HL-60/S4 treated with phorbol 12-myristate 13-acetate at 8.2 ng/mL for 4 days and 3 days (cell line): ENCODE results near the gene BMP10.

Source experiments
- in situ Hi-C: fragments of 300-500 bp; cut with MboI; formaldehyde crosslinking; loops from 2 replicates; pipeline ENCODE4 v1.15.0; 2022; ENCODE audit warnings: low sequenced_read_pairs

BMP10 gene

DNA sequence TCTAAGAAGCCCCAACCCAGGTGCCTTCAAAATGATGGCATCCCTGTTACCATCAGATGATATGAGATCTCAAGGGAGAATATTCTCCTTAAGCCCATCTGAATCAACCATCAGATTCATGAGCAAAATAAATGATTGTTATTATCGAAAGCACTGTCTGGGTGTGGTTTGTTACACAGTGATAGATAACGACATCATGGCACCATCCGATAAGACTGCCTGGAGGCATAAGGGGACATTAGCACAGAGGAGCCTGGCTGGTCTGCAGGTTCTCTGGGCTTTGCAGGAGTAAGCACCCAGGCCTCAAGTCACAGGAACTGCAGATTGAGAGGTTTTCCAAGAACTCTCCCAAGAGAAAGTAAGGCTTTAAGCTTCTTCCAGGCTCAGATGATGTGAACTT, 15.6 kb downstream of the BMP10 start:
- in situ Hi-C loops, result no loop called here

DNA sequence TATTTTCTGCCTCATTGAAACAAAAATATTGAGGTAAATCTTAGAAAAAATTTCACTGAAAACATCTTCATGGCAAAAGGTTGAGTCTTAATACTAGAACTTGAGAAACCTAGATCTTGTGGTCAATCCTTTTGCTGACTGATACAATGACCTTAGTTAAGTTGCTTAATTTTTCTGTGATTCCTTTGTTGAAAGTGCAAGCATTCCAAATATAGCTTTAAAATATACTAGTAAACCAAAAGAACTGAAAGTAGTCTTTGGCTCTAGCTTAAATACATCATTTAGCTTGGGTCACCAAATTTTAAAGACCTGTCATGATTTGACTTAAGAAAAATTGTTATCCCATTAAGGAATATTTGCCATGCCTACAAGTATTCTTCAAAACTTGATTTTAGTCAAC, 16.7 kb downstream of the BMP10 start:
- in situ Hi-C loops, result no loop called here

DNA sequence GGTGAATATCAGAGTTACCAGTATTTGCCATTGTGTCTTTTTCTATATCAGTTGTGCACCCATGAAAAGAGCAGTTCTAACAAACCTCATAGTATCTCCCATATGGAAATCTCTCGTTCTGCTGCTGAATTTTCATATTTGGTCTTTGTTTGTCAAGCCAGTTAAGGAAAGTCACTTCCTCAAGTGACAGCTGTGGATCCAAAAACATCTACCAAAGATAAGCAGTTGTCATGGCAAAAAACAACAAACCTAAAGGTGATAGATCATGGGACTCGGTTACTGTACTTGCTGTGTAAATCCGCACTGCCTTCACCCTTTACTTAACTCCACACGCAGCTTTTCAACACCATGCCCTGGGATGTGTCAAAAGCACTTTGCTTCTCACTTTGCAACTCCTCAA, 17.3 kb downstream of the BMP10 start:
- in situ Hi-C loops, result no loop called here

DNA sequence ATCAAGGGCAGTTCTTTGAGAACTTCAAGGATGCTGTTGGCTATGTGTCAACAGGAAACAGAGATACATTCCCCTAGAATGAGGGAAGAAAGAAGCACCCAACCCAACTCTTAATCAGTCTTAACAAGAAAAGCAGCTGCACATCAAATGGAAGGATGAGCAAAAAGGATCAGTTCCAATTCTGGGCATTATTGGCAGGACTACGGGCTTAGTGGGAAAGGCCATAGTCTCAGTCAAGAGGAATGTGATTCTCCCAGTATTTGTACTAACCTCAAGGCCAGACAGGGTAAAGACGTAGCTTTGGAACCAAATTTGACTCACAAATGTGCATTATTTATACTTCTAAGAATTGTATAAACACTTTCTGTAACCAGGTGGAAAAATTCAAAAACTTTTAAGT, 18.2 kb downstream of the BMP10 start:
- in situ Hi-C loops, result no loop called here

DNA sequence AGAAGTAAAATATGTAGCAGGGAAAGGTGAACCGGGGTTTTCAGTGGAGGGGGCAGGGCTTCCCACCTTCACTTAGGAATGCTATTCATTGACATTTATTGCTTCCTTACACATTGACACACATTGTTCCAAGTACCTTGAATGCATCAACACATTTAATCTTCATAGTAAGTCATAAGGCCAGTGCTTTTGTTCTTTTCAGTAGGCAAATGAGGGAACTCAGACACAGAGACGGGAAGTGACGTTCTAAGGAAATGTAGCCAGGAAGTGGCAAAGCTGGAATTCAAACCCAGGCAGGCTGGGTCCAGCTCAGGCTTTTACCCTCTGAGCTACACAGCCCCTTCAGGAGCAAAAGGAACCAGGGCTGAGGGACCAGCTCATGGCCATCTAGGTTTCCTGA, 20.7 kb downstream of the BMP10 start:
- in situ Hi-C loops, result no loop called here

DNA sequence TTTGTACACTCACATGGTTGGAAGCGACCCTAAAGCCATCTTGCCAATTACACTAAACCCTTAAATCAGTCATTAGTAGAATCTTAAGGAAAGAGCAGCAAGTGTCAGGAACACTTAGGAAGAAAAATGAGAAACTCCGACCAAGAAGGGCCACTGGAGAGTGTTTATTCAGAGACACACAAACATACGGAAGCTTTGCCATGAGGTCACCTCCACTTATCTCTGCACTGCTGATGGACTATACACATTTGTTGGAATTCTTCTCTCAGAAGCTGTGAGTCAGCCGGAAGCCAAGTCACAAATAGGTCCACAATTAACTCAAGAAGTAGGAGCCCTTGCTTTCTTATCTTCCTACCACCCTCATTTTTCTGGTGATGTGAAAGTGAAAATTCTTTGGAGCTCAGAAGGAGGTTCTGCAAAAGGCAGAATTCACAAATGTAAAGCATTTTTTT, 21.6 kb downstream of the BMP10 start:
- in situ Hi-C loops, result no loop called here

DNA sequence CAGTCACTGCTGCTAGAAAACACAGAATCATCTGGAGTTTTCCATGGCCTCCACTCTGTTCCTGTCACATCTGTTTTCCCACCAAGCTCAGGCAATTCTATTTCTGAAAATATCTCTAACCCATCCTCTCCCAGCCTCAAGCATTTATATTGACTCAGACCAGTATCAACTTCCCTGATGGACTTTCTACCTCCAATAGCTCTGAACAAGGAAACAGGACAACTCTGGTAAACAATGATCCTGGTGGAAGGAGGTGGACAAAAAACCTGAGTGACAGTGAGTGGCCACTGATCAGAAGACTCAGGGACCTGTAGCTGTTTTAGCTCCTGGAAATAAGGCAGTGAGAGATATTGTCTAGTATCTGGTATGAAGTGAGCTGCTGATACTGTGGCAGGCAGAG, 23.4 kb downstream of the BMP10 start:
- in situ Hi-C loops, result no loop called here

DNA sequence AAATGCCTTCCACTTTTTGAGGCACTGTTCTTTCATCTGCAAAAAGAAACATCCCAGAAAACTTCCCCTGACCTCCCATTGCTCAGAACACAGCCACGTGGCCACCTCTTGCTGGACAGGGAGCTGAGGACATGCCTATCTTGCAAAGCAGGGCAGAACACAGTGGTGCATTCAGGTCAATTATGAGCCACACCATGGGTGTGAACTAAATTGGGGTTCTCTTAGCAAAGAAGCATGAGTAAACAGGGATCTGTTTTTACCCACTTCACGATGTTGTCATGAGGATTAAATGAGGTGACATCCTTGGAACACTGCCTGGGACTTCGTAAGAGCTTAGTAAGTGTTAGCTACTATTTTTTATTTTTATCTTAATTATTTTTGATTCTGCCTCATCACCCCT, 25.1 kb downstream of the BMP10 start:
- in situ Hi-C loops, result no loop called here

DNA sequence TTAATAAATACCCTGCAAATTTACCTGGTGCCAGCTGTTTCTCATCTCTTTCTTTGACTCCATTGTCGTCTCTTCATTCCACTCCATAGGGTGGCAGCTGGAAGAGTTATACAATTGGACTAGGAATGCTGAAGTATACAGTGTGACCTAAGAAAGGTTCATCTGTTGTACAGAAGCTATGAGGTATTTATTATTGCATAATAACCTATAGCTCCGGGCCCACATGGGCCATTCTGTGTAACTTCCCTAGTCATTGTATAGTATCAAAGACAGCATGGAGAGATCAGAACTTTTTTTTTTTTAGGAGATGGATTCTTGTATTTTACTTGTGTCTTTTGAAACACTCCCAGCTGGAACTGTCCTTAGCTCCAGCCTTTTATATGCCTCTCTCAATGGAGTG, 26.2 kb downstream of the BMP10 start:
- in situ Hi-C loops, result no loop called here

DNA sequence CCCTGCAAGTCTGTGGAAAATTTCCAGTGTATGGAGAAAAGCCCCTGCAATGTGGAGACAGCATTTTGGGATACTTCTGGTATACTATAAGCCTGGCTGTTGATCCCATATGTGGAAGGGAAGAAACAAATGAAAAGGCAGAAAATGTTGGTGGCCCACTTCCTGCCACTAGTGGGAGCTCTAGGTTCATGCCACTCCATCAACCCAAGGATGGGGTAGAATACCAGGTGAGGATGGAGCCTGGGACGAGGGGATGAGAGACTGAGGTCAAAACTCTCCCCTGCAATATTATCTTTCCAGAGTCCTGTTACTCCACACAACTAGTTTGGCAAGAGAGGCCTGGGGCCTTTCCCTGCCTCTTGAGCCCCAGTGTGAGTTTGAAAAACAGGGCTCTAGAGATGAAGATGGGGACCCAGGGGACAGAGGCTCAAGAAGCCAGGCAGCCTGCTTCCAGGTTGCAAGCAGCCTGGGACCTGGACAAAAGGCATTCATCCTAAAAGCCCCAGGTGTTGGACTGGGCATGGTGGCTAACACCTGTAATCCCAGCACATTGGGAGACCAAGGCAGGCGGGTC, 31.9 kb downstream of the BMP10 start:
- in situ Hi-C loops, result no loop called here

DNA sequence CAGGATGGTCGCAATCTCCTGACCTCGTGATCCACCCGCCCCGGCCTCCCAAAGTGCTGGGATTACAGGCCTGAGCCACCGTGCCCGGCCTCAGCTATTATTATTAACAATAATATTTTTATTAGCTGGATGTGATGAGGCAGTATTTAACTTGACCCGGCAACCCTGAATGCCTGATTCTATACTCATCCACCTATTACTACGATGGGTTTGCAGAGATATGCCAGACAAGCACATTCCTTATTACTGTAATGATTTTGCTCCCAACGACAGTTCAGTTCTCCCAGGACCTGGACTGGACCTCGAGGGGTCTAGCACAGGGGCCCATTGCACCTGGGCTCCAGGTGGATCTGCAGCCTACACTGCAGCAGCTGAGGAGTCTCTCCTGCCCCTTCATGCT, 32.6 kb downstream of the BMP10 start:
- in situ Hi-C loops, result no loop called here

DNA sequence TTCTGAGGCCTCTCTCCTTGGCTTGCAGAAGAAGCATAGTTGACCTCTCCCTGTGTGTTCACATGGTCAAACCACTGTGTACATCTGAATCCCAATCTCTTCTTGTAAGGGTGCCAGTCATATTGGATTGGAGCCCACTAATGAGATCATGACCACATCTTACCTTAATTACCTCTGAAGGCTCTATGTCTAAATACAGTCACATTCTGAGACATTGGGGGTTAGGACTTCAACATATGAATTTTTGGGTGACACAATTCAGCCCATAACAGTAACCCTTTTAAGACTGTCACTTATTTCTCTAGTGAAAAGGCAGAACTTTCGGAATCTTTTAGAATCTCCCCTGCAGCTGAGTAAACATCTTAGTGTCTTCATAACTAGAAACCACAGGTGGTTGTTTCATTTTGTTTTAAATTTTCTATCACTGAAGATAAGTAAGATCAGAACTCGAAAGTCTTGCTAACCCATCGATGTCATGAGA, 33.3 kb downstream of the BMP10 start:
- in situ Hi-C loops, result no loop called here

DNA sequence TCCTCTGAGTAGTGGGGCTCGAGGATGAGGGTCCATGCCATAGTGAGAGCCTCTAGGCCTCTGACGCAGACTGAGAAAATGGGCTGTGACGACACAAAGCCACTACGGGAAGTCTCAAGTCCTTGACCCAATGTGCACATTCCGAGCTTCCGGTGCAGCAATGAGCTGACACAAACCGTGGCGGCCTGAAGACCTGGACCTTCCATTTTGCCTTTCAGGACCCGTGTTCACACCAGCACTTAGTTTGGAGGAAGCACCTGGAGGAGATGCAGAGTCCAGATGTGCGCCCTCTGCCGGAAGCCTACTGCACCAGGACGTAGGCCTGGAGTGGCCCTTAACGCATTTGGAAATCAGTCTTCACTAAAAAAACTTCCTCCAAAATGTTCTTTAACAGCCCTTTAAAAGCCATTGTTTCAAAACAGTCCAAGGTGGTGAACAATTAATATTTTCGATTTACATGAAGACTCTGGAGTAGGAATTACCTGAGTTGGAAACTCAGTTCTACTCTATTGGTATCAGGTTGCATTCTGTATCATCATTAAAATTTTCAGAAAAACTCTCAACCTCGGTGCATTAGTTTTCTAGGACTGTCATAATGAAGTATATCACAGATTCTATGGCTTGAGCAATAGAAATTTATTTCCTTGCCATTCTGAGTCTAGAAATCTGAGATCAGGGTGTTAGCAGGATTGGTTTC, 33.9 kb downstream of the BMP10 start:
- in situ Hi-C loops, result no loop called here

DNA sequence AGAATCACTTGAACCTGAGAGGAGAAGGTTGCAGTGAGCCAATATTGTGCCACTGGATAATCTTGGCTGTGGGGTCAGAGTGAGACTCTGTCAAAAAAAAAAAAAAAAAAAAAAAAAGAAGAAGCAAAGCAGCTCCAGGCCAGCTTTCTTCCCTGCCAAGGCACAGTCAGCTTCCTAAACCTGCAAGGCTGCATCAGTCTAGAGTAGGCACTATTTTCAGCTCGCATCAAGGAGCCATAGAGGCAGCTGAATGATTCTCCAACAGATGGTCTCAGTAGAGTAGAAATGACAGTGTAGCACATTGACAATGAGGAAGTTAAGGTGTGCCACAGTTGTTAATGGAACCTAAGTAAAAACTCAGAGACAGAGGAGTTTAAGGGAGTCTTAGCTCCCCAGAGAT, 35.6 kb downstream of the BMP10 start:
- in situ Hi-C loops, result no loop called here

DNA sequence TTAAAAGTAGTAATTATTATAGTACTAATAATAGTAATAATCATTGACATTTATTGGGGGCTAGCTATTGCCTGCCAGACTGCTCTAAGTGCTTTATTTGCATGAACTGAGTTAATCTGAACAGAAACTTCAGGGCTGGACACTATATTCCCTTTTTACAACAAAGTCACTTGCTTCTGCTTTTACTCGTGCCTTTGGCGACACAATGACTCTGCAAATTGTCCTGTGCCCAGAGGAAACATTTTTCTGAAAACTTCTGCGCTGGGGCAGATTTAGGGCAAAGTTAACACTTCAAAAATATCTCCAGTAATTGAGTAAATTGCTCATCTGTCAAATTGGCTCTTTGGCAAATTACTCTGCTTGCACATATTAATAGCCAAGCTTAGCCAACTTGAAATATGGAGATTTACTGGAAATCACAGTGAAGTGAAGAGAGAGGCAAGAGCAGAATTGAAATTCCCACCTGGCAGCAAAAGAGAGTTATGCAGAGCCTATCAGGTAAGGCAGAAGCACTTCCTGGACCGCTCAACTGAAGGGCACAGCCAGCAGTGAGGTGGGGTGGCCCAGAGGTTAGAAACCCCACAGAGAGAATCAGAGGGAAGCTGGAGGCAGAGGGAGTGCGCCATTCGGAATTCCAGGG, 36.3 kb downstream of the BMP10 start:
- in situ Hi-C loops, result no loop called here

DNA sequence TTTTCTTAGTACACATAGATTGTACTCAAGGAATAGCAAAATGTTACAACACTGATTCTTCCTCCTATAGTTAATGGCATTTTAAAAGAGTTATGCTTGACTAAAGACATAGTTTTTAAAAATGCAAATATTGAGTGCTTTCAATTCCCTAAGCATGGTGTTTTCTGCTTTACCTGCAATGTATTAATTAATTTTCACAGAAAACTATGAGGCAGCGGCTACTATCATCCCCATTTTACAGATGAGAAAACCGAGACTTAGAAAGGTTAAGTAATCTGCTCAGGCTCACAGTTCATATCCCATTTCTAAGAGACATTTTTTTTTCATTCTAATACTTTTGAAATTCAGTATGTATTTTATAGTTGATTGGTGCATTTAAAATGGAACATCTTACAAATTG, 38.0 kb downstream of the BMP10 start:
- in situ Hi-C loops, result no loop called here

DNA sequence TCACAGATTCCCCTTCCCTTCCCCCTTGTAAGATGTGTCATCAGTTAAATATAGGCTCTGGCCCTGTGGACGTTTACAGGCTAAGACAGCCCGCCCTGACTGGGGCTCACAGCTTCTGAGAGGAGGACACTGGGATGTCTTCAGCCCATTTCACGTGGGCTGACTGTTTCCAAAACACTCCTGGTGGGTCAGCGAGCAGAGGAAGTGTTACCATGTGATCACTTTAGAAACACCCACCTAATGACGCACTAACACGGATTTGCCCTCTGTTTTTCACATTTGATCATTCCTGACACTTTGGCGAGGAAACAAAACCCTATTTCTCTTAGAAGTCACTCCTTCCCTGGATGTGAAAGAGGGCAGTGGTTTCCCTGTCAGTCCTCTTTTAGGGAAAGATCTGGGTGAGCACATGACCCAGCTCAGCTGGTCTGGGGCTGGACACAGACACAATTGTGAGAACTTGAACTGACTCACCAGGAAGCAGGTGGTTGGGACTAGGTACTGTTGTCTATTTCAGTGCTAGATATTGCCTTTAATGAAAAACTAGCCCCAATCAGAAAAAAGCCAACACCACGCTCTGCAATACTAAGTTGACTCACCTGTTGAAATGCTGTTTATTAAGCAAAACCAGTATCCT, 38.8 kb downstream of the BMP10 start:
- in situ Hi-C loops, result no loop called here

DNA sequence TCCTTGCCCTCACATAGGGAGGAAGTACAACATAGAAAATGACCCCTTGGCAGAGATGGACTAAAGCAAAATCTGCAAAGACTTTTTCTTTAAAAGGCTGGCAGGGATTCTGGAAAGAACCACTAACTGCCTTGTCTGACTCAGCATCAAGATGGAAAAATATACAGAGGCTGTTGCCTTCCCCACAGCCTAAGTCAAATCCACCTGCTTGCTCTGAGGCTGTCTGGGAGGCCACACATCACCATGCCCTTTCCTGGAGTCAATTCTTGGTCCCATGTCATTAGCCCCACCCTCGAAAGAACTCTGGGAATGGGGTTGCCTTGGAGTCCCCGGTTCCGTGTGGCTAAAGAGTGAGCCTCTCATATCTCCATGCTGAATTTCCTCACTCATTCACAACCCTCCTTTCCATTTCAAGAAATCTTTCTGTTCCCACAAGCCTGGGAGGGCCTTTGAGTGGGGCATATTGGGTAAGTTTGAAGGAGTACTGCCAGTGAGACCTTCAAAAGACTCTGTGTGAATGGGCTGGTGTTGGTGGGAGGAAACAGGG, 39.4 kb downstream of the BMP10 start:
- in situ Hi-C loops, result no loop called here

DNA sequence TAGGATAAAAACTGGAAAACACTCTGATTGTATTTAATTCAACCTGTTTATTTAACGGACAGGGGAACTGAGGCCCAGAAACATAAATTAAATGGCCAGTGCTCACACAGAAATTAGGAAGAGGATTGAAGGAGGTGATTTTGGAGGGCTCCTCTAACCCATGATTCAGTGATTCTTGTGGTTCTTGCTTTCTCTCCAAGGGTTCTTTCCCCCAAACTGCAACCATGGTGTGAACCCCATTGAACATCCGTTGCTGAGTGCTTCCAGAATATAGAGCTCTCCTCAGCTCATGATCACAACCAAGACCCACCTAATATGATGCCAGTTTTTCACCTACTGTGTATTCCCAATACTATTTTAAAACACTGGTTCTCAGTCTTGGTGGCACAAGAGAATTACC, 41.4 kb downstream of the BMP10 start:
- in situ Hi-C loops, result no loop called here

DNA sequence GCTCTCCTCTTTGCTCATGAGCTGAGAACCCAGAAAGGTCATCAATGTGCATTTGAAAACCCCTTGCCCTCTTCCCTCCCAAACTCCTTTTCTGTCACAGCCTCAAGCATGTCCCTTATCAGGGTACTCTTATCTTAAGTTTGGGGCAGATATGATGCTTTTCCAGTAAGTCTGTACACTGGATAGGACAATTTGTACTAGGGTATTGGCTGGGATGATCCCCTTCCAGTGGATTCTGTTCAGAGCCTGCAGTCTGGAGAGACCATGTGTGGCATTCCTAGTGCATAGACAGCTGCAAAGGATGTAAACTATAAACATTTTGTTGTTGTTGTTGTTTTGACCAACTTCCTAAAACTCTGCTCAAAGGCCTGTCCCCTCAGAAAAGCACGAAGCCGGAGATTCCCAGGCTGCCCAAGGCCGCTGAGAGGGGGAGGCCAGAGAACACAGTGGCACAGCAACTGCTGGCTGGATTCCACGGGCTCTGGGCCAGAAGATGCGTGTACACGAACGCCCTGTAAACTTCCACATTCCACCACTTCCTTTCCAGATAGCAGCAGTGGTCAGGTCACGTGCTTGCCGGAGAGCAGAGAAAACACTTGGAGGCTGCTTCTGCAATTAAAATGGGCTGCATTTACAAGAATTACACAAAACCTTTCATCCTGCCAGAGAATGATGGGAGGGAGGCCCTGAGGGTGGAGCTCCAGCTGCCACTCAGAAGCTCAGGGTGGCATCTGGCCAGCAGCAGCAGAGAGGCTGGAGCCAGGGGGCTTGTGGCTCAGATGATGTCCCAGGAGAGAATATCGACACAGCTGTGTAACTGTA, 42.1 kb downstream of the BMP10 start:
- in situ Hi-C loops, result no loop called here

DNA sequence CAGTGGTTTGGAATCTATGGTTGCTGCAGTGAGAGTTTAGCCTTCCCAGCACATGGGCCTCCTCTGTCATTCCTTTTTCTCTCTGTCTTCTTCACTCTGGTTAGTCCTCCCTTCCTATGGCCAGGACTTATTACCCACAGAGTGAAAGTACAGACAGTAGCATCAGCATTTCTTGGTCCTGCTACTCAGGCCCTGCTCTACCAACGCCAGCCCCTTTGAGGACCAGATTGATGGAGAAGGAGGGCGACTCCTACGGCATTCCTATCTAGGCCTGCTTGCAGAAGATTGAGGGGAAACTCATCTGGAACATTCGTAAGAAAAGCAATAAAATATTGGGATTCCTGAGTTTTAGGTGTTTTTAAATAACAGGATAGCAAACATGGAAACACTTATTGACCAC, 43.5 kb downstream of the BMP10 start:
- in situ Hi-C loops, result no loop called here
